ENCODE measurements around the gene HIVEP1.

GRCh38 chr6:12014873-12015149 lies 2.7 kb downstream of the HIVEP1 start:
- no peak for TF ChIP-seq RAD21 (IDR thresholded peaks at IDR 0.05; ENCODE audit: low read length)
- no peak for TF ChIP-seq CTCF (IDR thresholded peaks at IDR 0.05)
- no peak for TF ChIP-seq TAF1 (IDR thresholded peaks at IDR 0.05; ENCODE audit: borderline replicate concordance, low read depth, low read length)
- no peak for TF ChIP-seq REST (IDR thresholded peaks at IDR 0.05; ENCODE audit: low read depth, low read length)
- TF ChIP-seq USF2 (IDR thresholded peaks at IDR 0.05; ENCODE audit: borderline replicate concordance, low read depth, low read length) = no peak
- TF ChIP-seq YY1 (IDR thresholded peaks at IDR 0.05; ENCODE audit: low read depth) = no peak
- TF ChIP-seq SIN3A (IDR thresholded peaks at IDR 0.05; ENCODE audit: borderline replicate concordance, low read depth, low read length) = no peak
- no peak for TF ChIP-seq CHD2 (IDR thresholded peaks at IDR 0.05; ENCODE audit: low read length, partially characterized antibody)
- TF ChIP-seq RCOR1 (IDR thresholded peaks at IDR 0.05; ENCODE audit: low read length) = no peak
- no peak for TF ChIP-seq POLR2AphosphoS5 (IDR thresholded peaks at IDR 0.05; ENCODE audit: low read depth, low read length)
- TF ChIP-seq EZH2phosphoT487 (IDR thresholded peaks at IDR 0.05; ENCODE audit: borderline replicate concordance, low read depth) = no peak
- no peak for TF ChIP-seq MEF2A (IDR thresholded peaks at IDR 0.05; ENCODE audit: borderline replicate concordance, low read depth)
- TF ChIP-seq GATA2 (CRISPR knock-in tag; IDR thresholded peaks at IDR 0.05) = no peak

All from SK-N-SH (cell line).